Esophagus muscularis mucosa (tissue), 4 donors: ENCODE data around the gene OSBPL9.

Source experiments
- EP300 ChIP-seq: sonication (generic); formaldehyde crosslinking; IDR thresholded peaks from one replicate; pipeline ENCODE4 v1.6.1; 2017; ENCODE audit warnings: antibody characterized with exemption
- POLR2A ChIP-seq: fragments of 450-650 bp; IDR thresholded peaks from one replicate; pipeline ENCODE4 v1.6.1; 2017; ENCODE audit warnings: antibody characterized with exemption, moderate library complexity, mild to moderate bottlenecking, low read depth
- POLR2AphosphoS5 ChIP-seq, 2 donors: sonication (generic); formaldehyde crosslinking; IDR thresholded peaks; one replicate each; pipeline ENCODE4 v1.6.1; 2017; ENCODE audit warnings: antibody characterized with exemption in 2 of 2
- TF ChIP-seq, protein P1 (sequence below), 3 experiments: fragments of 200-600 bp in 2 of 3; fragments of 450-650 bp in 1 of 3; sonication (generic) in 2 of 3; IDR thresholded peaks; one replicate each; pipeline ENCODE4 v1.5.1; 2017 to 2019; ENCODE audit warnings: antibody characterized with exemption in 3 of 3, mild to moderate bottlenecking in 2 of 3, moderate library complexity in 1 of 3

DNA sequence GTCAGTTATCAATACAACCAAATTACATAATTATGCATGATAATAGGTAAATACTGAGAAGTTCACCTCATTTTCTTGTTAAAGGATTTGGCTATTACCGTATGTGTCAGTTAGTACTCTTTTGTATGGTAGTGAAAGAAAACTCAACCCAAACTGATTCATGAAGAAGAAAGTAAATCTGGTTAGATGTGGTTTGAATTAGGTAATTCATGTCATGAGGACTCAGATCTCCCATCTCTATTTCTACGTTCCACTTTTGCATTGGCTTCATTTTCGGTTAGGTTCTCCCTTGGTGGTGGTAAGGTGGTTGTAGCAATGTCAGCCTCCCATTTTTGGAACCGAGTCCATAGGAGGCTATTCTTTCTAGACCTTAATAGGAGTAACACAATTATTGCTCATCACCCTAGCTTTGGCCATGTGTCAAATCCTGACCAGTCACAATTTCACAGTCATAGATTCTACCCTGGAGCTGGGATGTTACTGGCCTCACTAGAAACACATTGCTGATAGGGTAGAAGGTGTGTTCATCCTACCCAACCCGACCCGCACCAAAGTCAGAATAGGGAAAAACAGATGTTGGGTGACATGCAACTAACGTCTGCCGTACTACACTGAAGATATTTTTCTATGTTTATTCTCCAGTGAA lies 97.6 kb downstream of the OSBPL9 start:
- TF ChIP-seq EP300 (no peak), POLR2A (no peak), POLR2AphosphoS5 (IDR thresholded peaks at IDR 0.05) (no peak)
- TF ChIP-seq, protein P1, sequence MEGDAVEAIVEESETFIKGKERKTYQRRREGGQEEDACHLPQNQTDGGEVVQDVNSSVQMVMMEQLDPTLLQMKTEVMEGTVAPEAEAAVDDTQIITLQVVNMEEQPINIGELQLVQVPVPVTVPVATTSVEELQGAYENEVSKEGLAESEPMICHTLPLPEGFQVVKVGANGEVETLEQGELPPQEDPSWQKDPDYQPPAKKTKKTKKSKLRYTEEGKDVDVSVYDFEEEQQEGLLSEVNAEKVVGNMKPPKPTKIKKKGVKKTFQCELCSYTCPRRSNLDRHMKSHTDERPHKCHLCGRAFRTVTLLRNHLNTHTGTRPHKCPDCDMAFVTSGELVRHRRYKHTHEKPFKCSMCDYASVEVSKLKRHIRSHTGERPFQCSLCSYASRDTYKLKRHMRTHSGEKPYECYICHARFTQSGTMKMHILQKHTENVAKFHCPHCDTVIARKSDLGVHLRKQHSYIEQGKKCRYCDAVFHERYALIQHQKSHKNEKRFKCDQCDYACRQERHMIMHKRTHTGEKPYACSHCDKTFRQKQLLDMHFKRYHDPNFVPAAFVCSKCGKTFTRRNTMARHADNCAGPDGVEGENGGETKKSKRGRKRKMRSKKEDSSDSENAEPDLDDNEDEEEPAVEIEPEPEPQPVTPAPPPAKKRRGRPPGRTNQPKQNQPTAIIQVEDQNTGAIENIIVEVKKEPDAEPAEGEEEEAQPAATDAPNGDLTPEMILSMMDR (IDR thresholded peaks at IDR 0.05) = no peak
